ENCODE measurements around the gene DAND5. TPM values are rescaled to one million over a fixed set of nuclear protein-coding genes. Genes with fewer than 3 reads are reported as not detected.

DAND5 gene
- total and polyA plus RNA-seq, 2 of the 13 experiments (the other 11 are each of a cell fraction or from before 2014, with no cell fraction given), result 0.04 TPM; not detected in 1

- TF ChIP-seq, protein P1, sequence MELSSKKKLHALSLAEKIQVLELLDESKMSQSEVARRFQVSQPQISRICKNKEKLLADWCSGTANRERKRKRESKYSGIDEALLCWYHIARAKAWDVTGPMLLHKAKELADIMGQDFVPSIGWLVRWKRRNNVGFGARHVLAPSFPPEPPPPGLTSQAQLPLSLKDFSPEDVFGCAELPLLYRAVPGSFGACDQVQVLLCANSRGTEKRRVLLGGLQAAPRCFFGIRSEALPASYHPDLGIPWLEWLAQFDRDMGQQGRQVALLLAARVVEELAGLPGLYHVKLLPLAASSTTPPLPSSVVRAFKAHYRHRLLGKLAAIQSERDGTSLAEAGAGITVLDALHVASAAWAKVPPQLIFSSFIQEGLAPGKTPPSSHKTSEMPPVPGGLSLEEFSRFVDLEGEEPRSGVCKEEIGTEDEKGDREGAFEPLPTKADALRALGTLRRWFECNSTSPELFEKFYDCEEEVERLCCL (CRISPR knock-in tag; IDR thresholded peaks at IDR 0.05; ENCODE audit: borderline replicate concordance), result no peak
- TF ChIP-seq AHR (CRISPR knock-in tag; IDR thresholded peaks at IDR 0.05) (no peak), ZNF326 (CRISPR knock-in tag; IDR thresholded peaks at IDR 0.05; ENCODE audit: borderline replicate concordance) (no peak), PAX8 (CRISPR knock-in tag; IDR thresholded peaks at IDR 0.05; ENCODE audit: borderline replicate concordance) (no peak), ZNF430 (CRISPR knock-in tag; IDR thresholded peaks at IDR 0.05) (no peak), KDM4B (CRISPR knock-in tag; IDR thresholded peaks at IDR 0.05) (no peak), ZFP36L1 (CRISPR knock-in tag; IDR thresholded peaks at IDR 0.05) (no peak), ZNF451 (CRISPR knock-in tag; IDR thresholded peaks at IDR 0.05) (no peak), ZNF317 (CRISPR knock-in tag; IDR thresholded peaks at IDR 0.05) (peak; percentile 45; the same call in 1 of the 2 replicates), ZNF362 (CRISPR knock-in tag; IDR thresholded peaks at IDR 0.05; ENCODE audit: borderline replicate concordance) (peak; percentile 83), ZNF724P (CRISPR knock-in tag; IDR thresholded peaks at IDR 0.05; ENCODE audit: borderline replicate concordance) (no peak), THYN1 (CRISPR knock-in tag; IDR thresholded peaks at IDR 0.05; ENCODE audit: borderline replicate concordance, low read depth) (no peak), ZNF383 (CRISPR knock-in tag; IDR thresholded peaks at IDR 0.05; ENCODE audit: borderline replicate concordance) (no peak), TOE1 (CRISPR knock-in tag; IDR thresholded peaks at IDR 0.05) (no peak), YEATS2 (CRISPR knock-in tag; IDR thresholded peaks at IDR 0.05; ENCODE audit: borderline replicate concordance) (no peak), E2F2 (CRISPR knock-in tag; IDR thresholded peaks at IDR 0.05; ENCODE audit: borderline replicate concordance) (no peak), MTA1 (CRISPR knock-in tag; IDR thresholded peaks at IDR 0.05; ENCODE audit: borderline replicate concordance) (peak; percentile 67; the same call in 1 of the 2 replicates), ZNF331 (CRISPR knock-in tag; IDR thresholded peaks at IDR 0.05) (peak; percentile 22; the same call in 1 of the 2 replicates), ATM (IDR thresholded peaks at IDR 0.05; ENCODE audit: borderline replicate concordance) (no peak), BRD4 (CRISPR knock-in tag; IDR thresholded peaks at IDR 0.05) (no peak), ZBTB42 (CRISPR knock-in tag; IDR thresholded peaks at IDR 0.05) (no peak), FOXP1 (IDR thresholded peaks at IDR 0.05) (no peak), FOXP1 (CRISPR knock-in tag; IDR thresholded peaks at IDR 0.05) (0 out of 2 replicates have a peak, but pooled peaks have one; percentile 32), MBNL3 (CRISPR knock-in tag; conservative IDR thresholded peaks at IDR 0.05) (no peak)
- TF ChIP-seq, protein P2, sequence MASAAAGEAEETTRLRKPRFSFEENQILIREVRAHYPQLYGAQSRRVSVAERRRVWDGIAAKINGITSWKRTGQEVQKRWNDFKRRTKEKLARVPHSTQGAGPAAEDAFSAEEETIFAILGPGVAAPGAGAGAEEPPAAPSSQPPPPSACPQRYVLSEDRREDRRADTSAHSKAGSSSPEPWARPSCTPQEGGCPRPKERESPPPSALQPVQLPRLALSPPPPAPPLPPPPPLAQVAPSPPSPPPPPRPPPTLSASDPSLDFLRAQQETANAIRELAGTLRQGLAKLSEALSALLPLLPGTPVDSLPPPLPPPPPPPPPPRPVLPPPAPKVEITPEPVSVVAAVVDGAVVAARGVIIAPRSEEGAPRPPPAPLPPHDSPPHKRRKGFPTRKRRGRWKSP (CRISPR knock-in tag; IDR thresholded peaks at IDR 0.05), result no peak; the same call in 1 of the 2 replicates
Observed at GRCh38 chr19:13012690-13013608, 43.6 kb downstream of the DAND5 start (continued).

Measured in HepG2 (cell line).